Measurements from ENCODE around the gene TMBIM1. TPM values are rescaled to one million over a fixed set of nuclear protein-coding genes. Genes with fewer than 3 reads are reported as not detected.

TMBIM1 gene
- total and polyA plus RNA-seq, 9 of the 15 experiments (the other 6 are each of a cell fraction or from before 2014, with no cell fraction given): 14.2 to 105 (median 47.0) TPM

DNA sequence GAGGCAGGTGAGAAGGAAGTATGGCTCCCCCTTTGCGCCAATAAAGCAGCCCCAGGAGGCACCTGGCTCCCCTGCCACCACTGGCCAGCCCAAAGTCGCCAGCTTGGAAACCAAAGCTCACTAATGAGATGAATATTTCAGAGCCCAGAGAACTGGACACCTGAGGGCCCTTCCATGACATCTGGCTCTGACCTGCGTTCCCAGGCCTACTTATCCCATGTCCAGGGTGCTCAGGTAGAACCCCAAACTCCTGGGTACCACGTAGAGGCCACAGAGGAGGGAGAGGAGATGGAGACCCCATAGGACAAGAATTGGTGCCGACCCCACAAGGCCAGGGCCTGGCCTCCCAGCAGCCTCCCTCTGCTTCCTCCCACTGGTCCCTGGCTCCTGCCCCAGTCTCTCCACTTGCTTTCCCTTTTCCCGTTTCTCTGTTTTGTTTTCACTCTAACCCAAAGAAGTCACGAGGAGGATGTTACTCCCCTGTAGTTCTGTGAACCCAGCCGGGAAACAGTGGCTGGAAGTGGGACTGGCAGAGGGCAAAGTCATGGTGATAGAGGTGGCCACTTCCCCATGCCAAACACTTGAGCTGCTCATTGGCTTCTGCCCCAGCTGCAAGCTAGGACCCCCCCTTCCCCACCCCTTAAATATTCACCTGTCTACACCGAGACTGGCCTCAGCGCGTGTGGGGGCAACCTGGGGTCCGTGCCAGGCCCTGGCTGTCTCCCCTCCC lies 820 bp downstream of the TMBIM1 start:
- H3K9me3 ChIP-seq (replicated peaks; ENCODE audit: control insufficient read depth, insufficient read depth, low read depth, low read length): no peaks in the 10 kb centered on the region
- H3K36me3 ChIP-seq (ENCODE audit: control insufficient read depth, insufficient read depth, low read length): peaks cover 12% of the 10 kb centered on the region; the same call in 2 of the 3 replicates
- H3K27ac ChIP-seq (ENCODE audit: extremely low read depth, low read depth, low read length): peak overlapping the region; percentile 88
- H3K27me3 ChIP-seq (ENCODE audit: control insufficient read depth in 2 of 2, insufficient read depth in 2 of 2, low read length in 2 of 2): no peaks in the 10 kb centered on the region
- H3K9me1 ChIP-seq (ENCODE audit: control insufficient read depth, insufficient read depth, low read length): peaks cover 3% of the 10 kb centered on the region
- H2AFZ ChIP-seq (ENCODE audit: low read depth, low read length): no peak overlapping the region
- WGBS (ENCODE audit: insufficient coverage, low coverage, missing lambda C conversion rate): 0% methylated on average over 6 of the region's 12 CpGs
- DNase-seq (ENCODE audit: extremely low read depth in 1 of 4, low spot score in 3 of 4): peak in 1 of 4 experiments; percentile 22
- ATAC-seq: no peak
- peaks cover 41 to 54% of the 10 kb centered on the region in 2 experiments for H3K4me1 ChIP-seq (replicated peaks in 1 of 2; ENCODE audit: control insufficient read depth in 2 of 2, insufficient read depth in 2 of 2, low read length in 2 of 2)
- FAIRE-seq: no peak
- in situ Hi-C loops (cut with MboI): no loop called here
- peak overlapping the region; percentile 94 for H3K4me2 ChIP-seq (ENCODE audit: insufficient read depth, low read length)
- POLR2A ChIA-PET: interaction anchor here (0.6 to 2.5 kb wide), 4 partner anchors 16 to 105 kb away, joined by 4 to 10 read pairs (median 6); no protein-coding TSS in a partner anchor
- BruUV-seq (replicated peaks): no TSS peak
- TF ChIP-seq TFAM (CRISPR knock-in tag; conservative IDR thresholded peaks at IDR 0.05) (no peak), ZNF518B (CRISPR knock-in tag; IDR thresholded peaks at IDR 0.05) (no peak), NR1H2 (CRISPR knock-in tag; IDR thresholded peaks at IDR 0.05) (no peak), RBBP5 (IDR thresholded peaks at IDR 0.05; ENCODE audit: borderline replicate concordance, insufficient read depth, low read length, poor library complexity, severe bottlenecking) (peak; percentile 32), CEBPG (CRISPR knock-in tag; IDR thresholded peaks at IDR 0.05) (no peak), CEBPG (tag; conservative IDR thresholded peaks at IDR 0.05 in 1 of 2, IDR thresholded peaks at IDR 0.05 in 1 of 2) (no peak), ESRRB (CRISPR knock-in tag; IDR thresholded peaks at IDR 0.05; ENCODE audit: borderline replicate concordance) (no peak), SIX5 (IDR thresholded peaks at IDR 0.05; ENCODE audit: borderline replicate concordance in 1 of 2, insufficient read depth in 1 of 2, low read depth in 1 of 2, low read length in 2 of 2) (no peak), GTF2A2 (tag; IDR thresholded peaks at IDR 0.05) (no peak), ZNF324 (CRISPR knock-in tag; IDR thresholded peaks at IDR 0.05) (no peak), EP400 (IDR thresholded peaks at IDR 0.05) (0 out of 2 replicates have a peak, but pooled peaks have one; percentile 6)
- TF ChIP-seq, protein P1, sequence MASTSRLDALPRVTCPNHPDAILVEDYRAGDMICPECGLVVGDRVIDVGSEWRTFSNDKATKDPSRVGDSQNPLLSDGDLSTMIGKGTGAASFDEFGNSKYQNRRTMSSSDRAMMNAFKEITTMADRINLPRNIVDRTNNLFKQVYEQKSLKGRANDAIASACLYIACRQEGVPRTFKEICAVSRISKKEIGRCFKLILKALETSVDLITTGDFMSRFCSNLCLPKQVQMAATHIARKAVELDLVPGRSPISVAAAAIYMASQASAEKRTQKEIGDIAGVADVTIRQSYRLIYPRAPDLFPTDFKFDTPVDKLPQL (IDR thresholded peaks at IDR 0.05; ENCODE audit: extremely low read depth, insufficient read length): no peak
- TF ChIP-seq, protein P2, sequence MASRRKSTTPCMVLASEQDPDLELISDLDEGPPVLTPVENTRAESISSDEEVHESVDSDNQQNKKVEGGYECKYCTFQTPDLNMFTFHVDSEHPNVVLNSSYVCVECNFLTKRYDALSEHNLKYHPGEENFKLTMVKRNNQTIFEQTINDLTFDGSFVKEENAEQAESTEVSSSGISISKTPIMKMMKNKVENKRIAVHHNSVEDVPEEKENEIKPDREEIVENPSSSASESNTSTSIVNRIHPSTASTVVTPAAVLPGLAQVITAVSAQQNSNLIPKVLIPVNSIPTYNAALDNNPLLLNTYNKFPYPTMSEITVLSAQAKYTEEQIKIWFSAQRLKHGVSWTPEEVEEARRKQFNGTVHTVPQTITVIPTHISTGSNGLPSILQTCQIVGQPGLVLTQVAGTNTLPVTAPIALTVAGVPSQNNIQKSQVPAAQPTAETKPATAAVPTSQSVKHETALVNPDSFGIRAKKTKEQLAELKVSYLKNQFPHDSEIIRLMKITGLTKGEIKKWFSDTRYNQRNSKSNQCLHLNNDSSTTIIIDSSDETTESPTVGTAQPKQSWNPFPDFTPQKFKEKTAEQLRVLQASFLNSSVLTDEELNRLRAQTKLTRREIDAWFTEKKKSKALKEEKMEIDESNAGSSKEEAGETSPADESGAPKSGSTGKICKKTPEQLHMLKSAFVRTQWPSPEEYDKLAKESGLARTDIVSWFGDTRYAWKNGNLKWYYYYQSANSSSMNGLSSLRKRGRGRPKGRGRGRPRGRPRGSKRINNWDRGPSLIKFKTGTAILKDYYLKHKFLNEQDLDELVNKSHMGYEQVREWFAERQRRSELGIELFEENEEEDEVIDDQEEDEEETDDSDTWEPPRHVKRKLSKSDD (conservative IDR thresholded peaks at IDR 0.05; ENCODE audit: low read length): no peak
- peaks cover 6% of the 10 kb centered on the region; the same call in 1 of the 2 replicates for H4K20me1 ChIP-seq (replicated peaks; ENCODE audit: control insufficient read depth, insufficient read depth, low read length)
- peak overlapping the region; percentile 82 to 92 for H3K9ac ChIP-seq (ENCODE audit: insufficient read depth in 1 of 2, low read depth in 2 of 2, low read length in 2 of 2)
- peaks cover 59% of the 10 kb centered on the region for H3K79me2 ChIP-seq (ENCODE audit: control insufficient read depth, insufficient read depth, low read length)
- peak overlapping the region; percentile 62 for H3K4me3 ChIP-seq
- intact Hi-C loops (cut with micrococcal nuclease): loop anchor here (2.0 to 5.0 kb wide), 2 partner anchors 107 to 276 kb away; partner anchors contain the start of genes CNOT9, CTDSP1 and USP37
- CTCF ChIA-PET (ENCODE audit: low intra/inter-chr PET ratio): no interaction called here
